ENCODE results near the gene KLHL3. TPM values are rescaled to one million over a fixed set of nuclear protein-coding genes. Genes with fewer than 3 reads are reported as not detected.

Gene KLHL3
- total and polyA plus RNA-seq, 4 donors, result 1.0 to 14.2 (median 4.4) TPM

DNA sequence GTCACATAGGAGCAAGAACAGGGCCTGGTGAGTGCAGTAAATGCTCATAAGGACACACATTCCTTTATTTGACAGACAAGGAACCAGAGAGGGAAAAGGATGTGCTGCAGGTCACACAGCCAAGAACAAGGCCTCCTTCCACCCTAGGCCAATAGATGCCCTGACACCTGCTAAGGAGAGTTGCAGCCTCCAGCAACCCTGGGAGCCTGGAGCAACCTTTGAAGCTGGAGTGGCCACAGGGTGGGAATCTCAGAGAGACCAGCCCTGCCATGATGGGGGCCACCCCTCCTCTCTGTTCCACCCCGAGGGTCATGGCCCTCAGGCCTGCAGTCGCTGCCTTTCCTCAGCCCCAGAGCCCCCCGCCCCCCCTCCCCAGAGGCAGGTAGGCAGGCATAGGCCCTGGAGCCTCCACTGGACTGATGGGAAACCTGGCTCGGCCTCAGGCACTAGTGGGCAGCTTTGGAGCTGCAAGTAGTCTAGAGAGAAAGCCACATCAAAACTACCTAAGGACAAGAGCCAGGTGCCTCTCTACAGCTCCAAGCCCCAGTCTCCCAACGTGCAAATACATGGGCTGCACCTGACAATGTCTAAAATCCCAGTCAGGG, 120.6 kb downstream of the KLHL3 start:
- Histone ChIP-seq H3K4me3 (no peak overlapping the region), H3K27ac (ENCODE audit: low read depth in 1 of 2, low read length in 1 of 2) (no peak overlapping the region), H3K9me3 (ENCODE audit: control insufficient read depth in 4 of 4, insufficient read depth in 3 of 4, low read length in 3 of 4) (no peaks in the 10 kb centered on the region), H3K27me3 (ENCODE audit: control insufficient read depth in 3 of 3, insufficient read depth in 3 of 3, low read length in 2 of 3) (no peaks in the 10 kb centered on the region), H3K4me1 (ENCODE audit: control insufficient read depth in 5 of 5, insufficient read depth in 5 of 5, low read length in 5 of 5) (peaks cover 0 to 7% (median 0%) of the 10 kb centered on the region in 5 donors), H3K36me3 (ENCODE audit: control insufficient read depth in 4 of 4, insufficient read depth in 4 of 4, low read length in 4 of 4) (peaks cover 0 to 2% (median 0%) of the 10 kb centered on the region in 4 donors), H3K9ac (ENCODE audit: insufficient read depth in 1 of 2, low read length in 2 of 2) (no peak overlapping the region)
- 86 to 88% methylated on average over 5 of the region's 5 CpGs for WGBS, 2 donors
- DNase-seq (no peak), ATAC-seq (ENCODE audit: insufficient read depth, low FRiP score) (no peak)
- TF ChIP-seq, protein P1, sequence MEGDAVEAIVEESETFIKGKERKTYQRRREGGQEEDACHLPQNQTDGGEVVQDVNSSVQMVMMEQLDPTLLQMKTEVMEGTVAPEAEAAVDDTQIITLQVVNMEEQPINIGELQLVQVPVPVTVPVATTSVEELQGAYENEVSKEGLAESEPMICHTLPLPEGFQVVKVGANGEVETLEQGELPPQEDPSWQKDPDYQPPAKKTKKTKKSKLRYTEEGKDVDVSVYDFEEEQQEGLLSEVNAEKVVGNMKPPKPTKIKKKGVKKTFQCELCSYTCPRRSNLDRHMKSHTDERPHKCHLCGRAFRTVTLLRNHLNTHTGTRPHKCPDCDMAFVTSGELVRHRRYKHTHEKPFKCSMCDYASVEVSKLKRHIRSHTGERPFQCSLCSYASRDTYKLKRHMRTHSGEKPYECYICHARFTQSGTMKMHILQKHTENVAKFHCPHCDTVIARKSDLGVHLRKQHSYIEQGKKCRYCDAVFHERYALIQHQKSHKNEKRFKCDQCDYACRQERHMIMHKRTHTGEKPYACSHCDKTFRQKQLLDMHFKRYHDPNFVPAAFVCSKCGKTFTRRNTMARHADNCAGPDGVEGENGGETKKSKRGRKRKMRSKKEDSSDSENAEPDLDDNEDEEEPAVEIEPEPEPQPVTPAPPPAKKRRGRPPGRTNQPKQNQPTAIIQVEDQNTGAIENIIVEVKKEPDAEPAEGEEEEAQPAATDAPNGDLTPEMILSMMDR (IDR thresholded peaks at IDR 0.05; ENCODE audit: control extremely low read depth, extremely low read depth), result no peak

DNA sequence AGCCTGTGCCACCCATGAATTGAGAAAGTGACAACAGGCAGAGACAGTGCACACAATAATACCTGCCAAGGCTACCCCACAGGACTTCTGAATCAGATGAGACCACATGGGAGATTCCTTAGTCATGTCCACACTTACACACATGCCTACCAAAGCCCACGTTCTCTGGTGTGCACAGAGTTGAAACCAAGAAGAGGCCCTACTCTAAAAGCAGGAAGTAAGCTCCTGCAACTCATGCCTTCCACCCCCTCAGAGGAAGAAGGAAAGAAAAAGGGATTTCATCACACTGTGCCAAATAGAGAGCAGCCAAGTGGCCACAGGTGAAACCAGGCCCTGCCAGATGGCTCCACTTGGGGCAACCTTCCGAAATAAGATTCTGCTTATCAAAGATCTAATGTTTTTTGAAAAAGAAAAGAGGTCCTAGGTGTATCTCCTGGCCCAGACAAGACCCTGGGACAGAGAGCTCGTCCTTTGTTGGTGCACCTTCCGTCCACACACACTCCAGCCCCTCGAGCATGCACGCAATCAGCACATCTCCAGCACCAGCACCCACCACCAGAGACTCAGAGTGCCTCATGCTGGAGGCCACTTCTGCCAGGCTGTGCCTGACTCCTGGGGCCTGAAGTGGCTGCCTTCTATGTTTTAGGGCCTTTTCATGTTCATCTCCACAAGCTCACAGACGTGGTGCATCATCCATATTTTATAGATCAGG, 122.2 kb downstream of the KLHL3 start:
- Histone ChIP-seq H3K4me3 (no peak overlapping the region), H3K36me3 (ENCODE audit: control insufficient read depth in 4 of 4, insufficient read depth in 4 of 4, low read length in 4 of 4) (peaks cover 0 to 2% (median 0%) of the 10 kb centered on the region in 4 donors), H3K9me3 (ENCODE audit: control insufficient read depth in 4 of 4, insufficient read depth in 3 of 4, low read length in 3 of 4) (no peaks in the 10 kb centered on the region), H3K4me1 (ENCODE audit: control insufficient read depth in 5 of 5, insufficient read depth in 5 of 5, low read length in 5 of 5) (no peaks in the 10 kb centered on the region), H3K27ac (ENCODE audit: low read depth in 1 of 2, low read length in 1 of 2) (no peak overlapping the region), H3K9ac (ENCODE audit: insufficient read depth in 1 of 2, low read length in 2 of 2) (no peak overlapping the region), H3K27me3 (ENCODE audit: control insufficient read depth in 3 of 3, insufficient read depth in 3 of 3, low read length in 2 of 3) (no peaks in the 10 kb centered on the region)
- TF ChIP-seq, protein P1 (IDR thresholded peaks at IDR 0.05; ENCODE audit: control extremely low read depth, extremely low read depth), result no peak
- ATAC-seq (ENCODE audit: insufficient read depth, low FRiP score) (no peak), DNase-seq (no peak)
- WGBS, 2 donors, result 68 to 75% methylated on average over 7 of the region's 7 CpGs

DNA sequence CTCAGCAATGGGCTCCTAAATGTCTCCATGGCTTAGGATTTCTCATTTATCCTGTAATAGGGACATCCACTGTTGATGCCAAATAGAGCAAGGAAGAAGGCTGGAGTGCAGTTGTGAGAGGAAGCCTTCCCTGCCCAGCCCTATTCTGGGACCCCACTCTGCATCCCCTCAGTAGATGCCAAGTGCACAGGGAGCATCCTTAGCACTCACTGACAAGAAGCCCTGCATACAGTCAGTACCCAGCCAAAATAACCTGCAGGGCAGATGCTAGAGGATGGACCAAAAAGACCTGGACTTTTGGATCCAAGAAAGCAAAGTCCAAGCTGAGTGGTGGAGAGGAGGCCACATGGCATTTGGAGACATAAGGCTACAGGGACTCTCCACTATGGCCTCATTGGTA, 123.3 kb downstream of the KLHL3 start:
- Histone ChIP-seq H3K9ac (ENCODE audit: insufficient read depth in 1 of 2, low read length in 2 of 2) (no peak overlapping the region), H3K27me3 (ENCODE audit: control insufficient read depth in 3 of 3, insufficient read depth in 3 of 3, low read length in 2 of 3) (peaks cover 0 to 2% (median 0%) of the 10 kb centered on the region in 3 donors), H3K9me3 (ENCODE audit: control insufficient read depth in 4 of 4, insufficient read depth in 3 of 4, low read length in 3 of 4) (no peaks in the 10 kb centered on the region), H3K4me1 (ENCODE audit: control insufficient read depth in 5 of 5, insufficient read depth in 5 of 5, low read length in 5 of 5) (no peaks in the 10 kb centered on the region), H3K4me3 (no peak overlapping the region), H3K36me3 (ENCODE audit: control insufficient read depth in 4 of 4, insufficient read depth in 4 of 4, low read length in 4 of 4) (peaks cover 0 to under 1% (median 0%) of the 10 kb centered on the region in 4 donors), H3K27ac (ENCODE audit: low read depth in 1 of 2, low read length in 1 of 2) (no peak overlapping the region)
- TF ChIP-seq, protein P1 (IDR thresholded peaks at IDR 0.05; ENCODE audit: control extremely low read depth, extremely low read depth), result no peak
- DNase-seq (no peak), ATAC-seq (ENCODE audit: insufficient read depth, low FRiP score) (no peak)

Measured in lung (tissue), 12 donors.